Naive thymus-derived CD8-positive, alpha-beta T cell (primary cell): ENCODE results near the gene CCDC184. TPM values are rescaled to one million over a fixed set of nuclear protein-coding genes. Genes with fewer than 3 reads are reported as not detected.
"Not testable (repeated sequence)": the region's sequence is repeated elsewhere in the genome, so short reads cannot be mapped to it uniquely, and the experiment has no call there.

ENCODE experiments used
- ATAC-seq, 2 donors: fragments of 150-1000 bp; cut with Tn5 transposase in 1 of 2; sonication (Bioruptor Pico), chemical (Tn5 transposase) in 1 of 2; 1 replicate in 1 of 2; 2 replicates in 1 of 2; pipeline ENCODE4 v1.10.0; 2021; ENCODE audit warnings: mild to moderate bottlenecking in 2 of 2, moderate library complexity in 2 of 2
- POLR2A ChIA-PET: fragments of 350-600 bp; sonication (Branson Sonifier 250); formaldehyde crosslinking; loops from one replicate; lab custom pipeline; 2021; ENCODE audit warnings: antibody characterized with exemption; lab: Charles Lee
- DNase-seq, 10 donors: peaks; one replicate each; pipeline versions ENCODE4 v3.0.0 to v3.0.0-alpha.2; 2020 to 2022
- H3K27ac Mint-ChIP-seq, 10 donors: one replicate each; pipeline ENCODE4 v1.8.0; 2020 to 2022; ENCODE audit warnings: mild to moderate bottlenecking in 10 of 10, mixed read lengths in 10 of 10, moderate library complexity in 4 of 10, inconsistent platforms in 1 of 10
- H3K27me3 Mint-ChIP-seq, 5 donors: one replicate each; pipeline ENCODE4 v1.8.0; 2021 to 2022; ENCODE audit warnings: mixed read lengths in 5 of 5
- H3K36me3 Mint-ChIP-seq, 3 donors: one replicate each; pipeline ENCODE4 v1.8.0; 2020 to 2022; ENCODE audit warnings: mixed read lengths in 3 of 3, mild to moderate bottlenecking in 2 of 3, inconsistent platforms in 1 of 3
- H3K4me1 Mint-ChIP-seq, 4 donors: one replicate each; pipeline ENCODE4 v1.8.0; 2021 to 2022; ENCODE audit warnings: mixed read lengths in 4 of 4
- H3K4me3 Mint-ChIP-seq, 10 donors: one replicate each; pipeline ENCODE4 v1.8.0; 2020 to 2022; ENCODE audit warnings: mild to moderate bottlenecking in 10 of 10, mixed read lengths in 10 of 10, moderate library complexity in 6 of 10, inconsistent platforms in 1 of 10
- H3K9me3 Mint-ChIP-seq, 9 donors: one replicate each; pipeline ENCODE4 v1.8.0; 2020 to 2022; ENCODE audit warnings: mixed read lengths in 9 of 9, mild to moderate bottlenecking in 3 of 9, inconsistent platforms in 1 of 9, moderate library complexity in 1 of 9
- polyA plus RNA-seq, 3 donors: library from polyadenylated mRNA; unstranded; fragments of 300-500 nt; fragmentation: Illumina TruSeq; gene quantifications; one replicate each; pipeline ENCODE4 v1.2.3, GENCODE V29; 2021
- total RNA-seq, 8 experiments: library from RNA in 2 of 8; stranded (reverse) in 2 of 8; gene quantifications; one replicate each; pipeline ENCODE4 v1.2.3 and lab custom pipeline; 2021 to 2026

The CCDC184 gene
- total and polyA plus RNA-seq, 5 experiments from 2014 or later = 0.11 to 0.13 TPM; not detected in 3

GRCh38 chr12:48219631-48220030, 36.2 kb downstream of the CCDC184 start:
- no peak for ATAC-seq
- Mint-ChIP-seq H3K36me3 (peaks cover 0 to 2% (median 0%) of the 10 kb centered on the region in 3 donors), H3K4me1 (peaks cover 0 to 6% (median 0%) of the 10 kb centered on the region in 4 donors), H3K27me3 (peaks cover 0 to 22% (median 7%) of the 10 kb centered on the region in 5 donors), H3K27ac (no peak overlapping the region), H3K4me3 (no peak overlapping the region), H3K9me3 (peaks cover 0 to 3% (median 0%) of the 10 kb centered on the region in 9 donors)
- DNase-seq = no peak
- POLR2A ChIA-PET = no interaction called here

- peaks cover 1 to 25% (median 9%) of the 10 kb centered on the region in 5 donors for H3K27me3 Mint-ChIP-seq
- peaks cover 0 to 2% (median 0%) of the 10 kb centered on the region in 3 donors for H3K36me3 Mint-ChIP-seq
- POLR2A ChIA-PET = no interaction called here
- H3K9me3 Mint-ChIP-seq = peaks cover 0 to 4% (median 0%) of the 10 kb centered on the region in 9 donors
- ATAC-seq (no peak), DNase-seq (no peak)
- peaks cover 0 to 6% (median 0%) of the 10 kb centered on the region in 4 donors for H3K4me1 Mint-ChIP-seq
- no peak overlapping the region for H3K27ac Mint-ChIP-seq
- no peak overlapping the region for H3K4me3 Mint-ChIP-seq
Observed at GRCh38 chr12:48220701-48221100, 37.3 kb downstream of the CCDC184 start.

- Mint-ChIP-seq H3K27ac (peak overlapping the region in 2 of 10 donors; percentile 34 to 41), H3K9me3 (peaks cover 0 to 6% (median 2%) of the 10 kb centered on the region in 9 donors), H3K36me3 (peaks cover 0 to 5% (median 2%) of the 10 kb centered on the region in 3 donors), H3K27me3 (peaks cover 3 to 34% (median 11%) of the 10 kb centered on the region in 5 donors), H3K4me1 (peaks cover 0 to 6% (median 0%) of the 10 kb centered on the region in 4 donors), H3K4me3 (no peak overlapping the region)
- ATAC-seq (no peak), DNase-seq (peak in 2 of 10 donors; percentile 7 to 10)
- POLR2A ChIA-PET = interaction anchor here (0.7 to 1.0 kb wide), 3 partner anchors 9 to 246 kb away, joined by 3 to 6 read pairs (median 3); no protein-coding TSS in a partner anchor
Observed at GRCh38 chr12:48221645-48222044, 38.2 kb downstream of the CCDC184 start.

- DNase-seq, H3K4me3 Mint-ChIP-seq, POLR2A ChIA-PET, H3K4me1 Mint-ChIP-seq, H3K27ac Mint-ChIP-seq, ATAC-seq: not testable (repeated sequence)
- peaks cover 3 to 54% (median 13%) of the 10 kb centered on the region in 5 donors for H3K27me3 Mint-ChIP-seq
- peaks cover 0 to 14% (median 10%) of the 10 kb centered on the region in 3 donors for H3K36me3 Mint-ChIP-seq
- peaks cover 0 to 26% (median 10%) of the 10 kb centered on the region in 9 donors for H3K9me3 Mint-ChIP-seq
Observed at GRCh38 chr12:48224533-48224932, 41.1 kb downstream of the CCDC184 start.

DNA sequence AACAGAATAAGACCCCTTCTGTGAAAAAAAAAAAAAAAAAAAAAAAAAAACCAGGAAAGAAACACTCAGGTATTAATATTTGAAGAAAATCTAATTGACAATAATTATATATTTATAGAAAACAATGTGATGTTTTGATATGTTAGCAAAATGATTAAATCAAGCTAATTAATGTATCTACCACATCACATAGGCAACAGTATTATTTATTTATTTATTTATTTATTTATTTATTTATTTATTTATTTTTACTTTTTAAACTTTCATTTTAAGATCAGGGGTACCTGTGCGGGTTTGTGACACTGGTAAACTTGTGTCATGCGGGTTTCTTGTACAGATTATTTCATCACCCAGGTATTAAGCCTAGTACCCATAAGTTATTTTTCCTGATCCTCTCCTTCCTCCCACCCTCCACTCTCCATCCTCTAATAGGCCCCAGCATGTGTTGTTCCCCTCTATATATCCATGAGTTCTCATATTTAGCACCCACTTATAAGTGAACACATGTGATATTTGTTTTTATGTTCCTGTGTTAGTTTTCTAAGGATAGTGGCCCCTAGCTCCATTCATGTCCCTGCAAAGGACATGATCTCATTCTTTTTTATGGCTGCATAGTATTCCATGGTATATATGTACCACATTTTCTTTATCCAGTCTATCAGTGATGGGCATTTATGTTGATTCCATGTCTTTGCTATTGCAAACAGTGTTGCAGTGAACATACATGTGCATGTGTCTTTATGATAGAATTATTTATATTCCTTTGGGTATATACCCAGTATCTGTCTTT, 47.9 kb downstream of the CCDC184 start:
- DNase-seq, H3K4me3 Mint-ChIP-seq, H3K4me1 Mint-ChIP-seq, POLR2A ChIA-PET, ATAC-seq, H3K27ac Mint-ChIP-seq: not testable (repeated sequence)
- H3K9me3 Mint-ChIP-seq = peaks cover 0 to 34% (median 15%) of the 10 kb centered on the region in 9 donors
- H3K36me3 Mint-ChIP-seq = peaks cover 0 to 17% (median 17%) of the 10 kb centered on the region in 3 donors
- H3K27me3 Mint-ChIP-seq = peaks cover 1 to 26% (median 11%) of the 10 kb centered on the region in 5 donors

Other genes with a start within 250 kb of the CCDC184 start
- gene TMEM106C, start 220.0 kb upstream of the CCDC184 start, total RNA-seq = 10 to 100 TPM; 31.4 to 35.9 TPM
- 10 to 100 TPM; 37.0 to 52.8 (median 51.4) TPM for gene TMEM106C, start 220.0 kb upstream of the CCDC184 start, polyA plus RNA-seq
- under 1 TPM in 1 of 2 experiments, not detected in 1; 0.52 TPM for gene COL2A1, start 179.2 kb upstream of the CCDC184 start, total RNA-seq
- not detected for gene COL2A1, start 179.2 kb upstream of the CCDC184 start, polyA plus RNA-seq
- gene SENP1, start 77.6 kb upstream of the CCDC184 start, total RNA-seq = 10 to 100 TPM; 29.1 to 37.0 TPM
- 10 to 100 TPM in 2 of 3 donors, 1 to 10 TPM in 1; 9.9 to 11.9 (median 10.2) TPM for gene SENP1, start 77.6 kb upstream of the CCDC184 start, polyA plus RNA-seq
- 10 to 100 TPM; 14.4 to 16.1 TPM for gene PFKM, start 64.3 kb upstream of the CCDC184 start, total RNA-seq
- gene PFKM, start 64.3 kb upstream of the CCDC184 start, polyA plus RNA-seq = 1 to 10 TPM; 4.5 to 8.4 (median 4.6) TPM
- 10 to 100 TPM; 71.0 to 81.0 TPM for gene ASB8, start 26.1 kb upstream of the CCDC184 start, total RNA-seq
- gene ASB8, start 26.1 kb upstream of the CCDC184 start, polyA plus RNA-seq = 10 to 100 TPM; 61.2 to 75.6 (median 64.4) TPM
- not detected for gene OR10AD1, start 19.6 kb downstream of the CCDC184 start, total RNA-seq
- not detected for gene OR10AD1, start 19.6 kb downstream of the CCDC184 start, polyA plus RNA-seq
- 10 to 100 TPM; 36.8 to 40.8 TPM for gene ZNF641, start 167.3 kb downstream of the CCDC184 start, total RNA-seq
- gene ZNF641, start 167.3 kb downstream of the CCDC184 start, polyA plus RNA-seq = 10 to 100 TPM; 10.4 to 15.8 (median 15.6) TPM